ENCODE data around the gene CCDC81. TPM values are rescaled to one million over a fixed set of nuclear protein-coding genes. Genes with fewer than 3 reads are reported as not detected.
A peak's percentile ranks its signal among the peaks of the same experiment; 100 is the strongest.
"Not testable (repeated sequence)": the region's sequence is repeated elsewhere in the genome, so short reads cannot be mapped to it uniquely, and the experiment has no call there.

The CCDC81 gene
- under 1 TPM in 3 of 4 donors, not detected in 1; 0.13 to 0.41 (median 0.22) TPM for polyA plus RNA-seq
- long read RNA-seq, donor 1 = 0 reads
- long read RNA-seq, donor 2 = 0 reads
- long read RNA-seq, donor 3 = 0 reads
- long read RNA-seq, donor 4 = 0 reads
- long read RNA-seq, donor 5 = 0 reads
- long read RNA-seq, donor 6 = 0 reads
- long read RNA-seq, donor 7 = 0 reads
- long read RNA-seq, donor 8 = 0 reads
- long read RNA-seq, donor 9 = 0 reads
- long read RNA-seq, donor 10 = 0 reads

GRCh38 chr11:86374586-86374985 is at the start of gene CCDC81:
CCDC81 (plus strand) TSS chr11:86374887; CDS start chr11:86375164, 277 bp downstream.
- Histone ChIP-seq H3K9me3 (ENCODE audit: control insufficient read depth in 2 of 2, insufficient read depth in 1 of 2, low read depth in 1 of 2, low read length in 1 of 2) (peaks cover 0 to 3% of the 10 kb centered on the region in 2 donors), H3K36me3 (ENCODE audit: control insufficient read depth in 3 of 3, insufficient read depth in 2 of 3, low read depth in 1 of 3, low read length in 3 of 3) (no peaks in the 10 kb centered on the region), H3K4me3 (ENCODE audit: low read depth in 1 of 3, low read length in 3 of 3) (peak within 1 kb of the TSS in 1 of 3 donors; percentile 10), H3K4me1 (ENCODE audit: control insufficient read depth in 3 of 3, insufficient read depth in 2 of 3, low read depth in 1 of 3, low read length in 2 of 3) (peaks cover 0 to 5% (median 0%) of the 10 kb centered on the region in 3 donors), H3K27ac (ENCODE audit: low read depth in 1 of 3, low read length in 2 of 3) (no peak within 1 kb of the TSS), H3K27me3 (ENCODE audit: control insufficient read depth in 3 of 3, insufficient read depth in 3 of 3, low read length in 3 of 3) (peaks cover 0 to 7% (median 0%) of the 10 kb centered on the region in 3 donors)
- FAIRE-seq = no peak
- peak in 1 of 2 donors; percentile 38 for DNase-seq
- 13 to 22% (median 15%) methylated on average over 25 of the region's 25 CpGs for WGBS, 3 donors

- Histone ChIP-seq H3K36me3 (ENCODE audit: control insufficient read depth in 3 of 3, insufficient read depth in 2 of 3, low read depth in 1 of 3, low read length in 3 of 3) (peaks cover 0 to 21% (median 7%) of the 10 kb centered on the region in 3 donors), H3K27ac (ENCODE audit: low read depth in 1 of 3, low read length in 2 of 3) (no peak overlapping the region), H3K4me1 (ENCODE audit: control insufficient read depth in 3 of 3, insufficient read depth in 2 of 3, low read depth in 1 of 3, low read length in 2 of 3) (no peaks in the 10 kb centered on the region), H3K9me3 (ENCODE audit: control insufficient read depth in 2 of 2, insufficient read depth in 1 of 2, low read depth in 1 of 2, low read length in 1 of 2) (peaks cover 0 to 3% of the 10 kb centered on the region in 2 donors), H3K4me3 (ENCODE audit: low read depth in 1 of 3, low read length in 3 of 3) (no peak overlapping the region), H3K27me3 (ENCODE audit: control insufficient read depth in 3 of 3, insufficient read depth in 3 of 3, low read length in 3 of 3) (no peaks in the 10 kb centered on the region)
- FAIRE-seq = no peak
- WGBS, 3 donors = 95 to 99% (median 97%) methylated on average over 6 of the region's 6 CpGs
- DNase-seq = no peak
These were observed 39.4 kb upstream of the CCDC81 start for GRCh38 chr11:86335131-86335767.

DNA sequence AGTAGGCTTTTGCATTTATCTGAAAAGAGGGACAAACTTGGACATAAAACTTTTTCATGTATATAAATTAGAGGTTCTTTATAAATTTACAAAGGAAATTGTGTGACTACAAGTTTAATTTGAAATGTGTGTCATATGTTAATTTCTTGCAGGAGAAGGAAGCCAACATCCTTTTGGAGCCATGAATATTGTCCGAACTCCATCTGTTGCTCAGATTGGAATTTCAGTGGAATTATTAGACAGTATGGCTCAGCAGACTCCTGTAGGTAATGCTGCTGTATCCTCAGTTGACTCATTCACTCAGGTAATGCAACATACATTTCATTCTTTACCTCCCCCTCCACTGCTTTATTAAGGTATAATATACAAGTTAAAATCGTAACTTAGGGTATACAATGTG is 37.5 kb upstream of the CCDC81 start:
- no peaks in the 10 kb centered on the region for H3K27me3 ChIP-seq (ENCODE audit: control insufficient read depth in 3 of 3, insufficient read depth in 3 of 3, low read length in 3 of 3)
- peaks cover 0 to 3% of the 10 kb centered on the region in 2 donors for H3K9me3 ChIP-seq (ENCODE audit: control insufficient read depth in 2 of 2, insufficient read depth in 1 of 2, low read depth in 1 of 2, low read length in 1 of 2)
- H3K4me3 ChIP-seq (ENCODE audit: low read depth in 1 of 3, low read length in 3 of 3) = no peak overlapping the region
- peaks cover 0 to 15% (median 7%) of the 10 kb centered on the region in 3 donors for H3K36me3 ChIP-seq (ENCODE audit: control insufficient read depth in 3 of 3, insufficient read depth in 2 of 3, low read depth in 1 of 3, low read length in 3 of 3)
- no peaks in the 10 kb centered on the region for H3K4me1 ChIP-seq (ENCODE audit: control insufficient read depth in 3 of 3, insufficient read depth in 2 of 3, low read depth in 1 of 3, low read length in 2 of 3)
- DNase-seq = no peak
- no peak overlapping the region for H3K27ac ChIP-seq (ENCODE audit: low read depth in 1 of 3, low read length in 2 of 3)
- FAIRE-seq = no peak
- 95 to 100% (median 98%) methylated on average over 2 of the region's 2 CpGs for WGBS, 3 donors

- H3K9me3 ChIP-seq (ENCODE audit: control insufficient read depth in 2 of 2, insufficient read depth in 1 of 2, low read depth in 1 of 2, low read length in 1 of 2) = no peaks in the 10 kb centered on the region
- H3K27ac ChIP-seq (ENCODE audit: low read depth in 1 of 3, low read length in 2 of 3) = no peak overlapping the region
- WGBS, 3 donors = 91 to 97% (median 96%) methylated on average over 3 of the region's 3 CpGs
- no peaks in the 10 kb centered on the region for H3K4me1 ChIP-seq (ENCODE audit: control insufficient read depth in 3 of 3, insufficient read depth in 2 of 3, low read depth in 1 of 3, low read length in 2 of 3)
- DNase-seq = no peak
- no peak for FAIRE-seq
- H3K36me3 ChIP-seq (ENCODE audit: control insufficient read depth in 3 of 3, insufficient read depth in 2 of 3, low read depth in 1 of 3, low read length in 3 of 3) = peaks cover 0 to 12% (median 4%) of the 10 kb centered on the region in 3 donors
- no peak overlapping the region for H3K4me3 ChIP-seq (ENCODE audit: low read depth in 1 of 3, low read length in 3 of 3)
- no peaks in the 10 kb centered on the region for H3K27me3 ChIP-seq (ENCODE audit: control insufficient read depth in 3 of 3, insufficient read depth in 3 of 3, low read length in 3 of 3)
These were observed 33.3 kb upstream of the CCDC81 start for GRCh38 chr11:86341382-86341781.

DNA sequence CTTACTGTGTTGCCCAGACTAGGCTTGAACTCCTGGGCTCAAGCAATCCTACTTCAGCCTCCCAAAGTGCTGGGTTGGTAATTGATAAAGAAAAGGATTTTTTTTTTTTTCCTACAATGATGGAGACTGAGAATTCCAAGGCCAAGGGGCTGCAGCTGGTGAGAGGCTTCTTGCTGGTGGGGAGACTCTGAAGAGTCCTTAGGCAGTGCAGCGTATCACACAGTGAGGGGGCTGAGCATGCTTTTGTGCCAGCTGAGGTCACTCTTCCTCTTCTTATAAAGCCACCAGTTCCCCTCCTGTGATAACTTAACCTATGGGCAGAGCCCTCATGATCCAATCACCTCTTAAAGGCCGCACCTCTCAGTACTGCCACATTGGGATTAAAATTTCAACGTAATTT is 28.2 kb upstream of the CCDC81 start:
- Histone ChIP-seq H3K9me3 (ENCODE audit: control insufficient read depth in 2 of 2, insufficient read depth in 1 of 2, low read depth in 1 of 2, low read length in 1 of 2) (no peaks in the 10 kb centered on the region), H3K27me3 (ENCODE audit: control insufficient read depth in 3 of 3, insufficient read depth in 3 of 3, low read length in 3 of 3) (no peaks in the 10 kb centered on the region), H3K27ac (ENCODE audit: low read depth in 1 of 3, low read length in 2 of 3) (no peak overlapping the region), H3K36me3 (ENCODE audit: control insufficient read depth in 3 of 3, insufficient read depth in 2 of 3, low read depth in 1 of 3, low read length in 3 of 3) (peaks cover 0 to 5% (median 2%) of the 10 kb centered on the region in 3 donors), H3K4me1 (ENCODE audit: control insufficient read depth in 3 of 3, insufficient read depth in 2 of 3, low read depth in 1 of 3, low read length in 2 of 3) (no peaks in the 10 kb centered on the region), H3K4me3 (ENCODE audit: low read depth in 1 of 3, low read length in 3 of 3) (no peak overlapping the region)
- DNase-seq = no peak
- FAIRE-seq = no peak
- WGBS, 3 donors = 92 to 94% (median 93%) methylated on average over 3 of the region's 3 CpGs

DNA sequence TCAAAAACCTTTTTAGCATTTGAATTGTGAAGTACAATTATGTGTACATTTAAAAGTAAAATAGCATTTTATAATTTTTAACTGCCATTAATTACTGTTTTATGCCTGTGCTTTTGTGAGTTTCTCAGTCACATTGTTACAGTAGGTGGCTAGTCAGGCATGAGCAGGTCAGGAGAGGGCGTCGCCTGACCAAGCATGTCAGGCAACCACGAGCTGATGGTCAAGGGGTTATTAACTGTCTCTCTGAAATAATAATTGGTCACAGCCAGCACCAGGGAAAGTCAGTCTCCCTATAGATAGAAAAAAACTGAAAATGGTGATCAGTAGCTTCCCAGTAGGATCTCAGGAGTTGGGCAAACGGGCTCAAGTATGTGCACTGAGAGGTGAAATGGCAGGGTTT is 19.4 kb upstream of the CCDC81 start:
- DNase-seq (no peak), FAIRE-seq (no peak)
- 72 to 75% (median 73%) methylated on average over 4 of the region's 4 CpGs for WGBS, 3 donors
- Histone ChIP-seq H3K4me1 (ENCODE audit: control insufficient read depth in 3 of 3, insufficient read depth in 2 of 3, low read depth in 1 of 3, low read length in 2 of 3) (no peaks in the 10 kb centered on the region), H3K27me3 (ENCODE audit: control insufficient read depth in 3 of 3, insufficient read depth in 3 of 3, low read length in 3 of 3) (no peaks in the 10 kb centered on the region), H3K27ac (ENCODE audit: low read depth in 1 of 3, low read length in 2 of 3) (no peak overlapping the region), H3K9me3 (ENCODE audit: control insufficient read depth in 2 of 2, insufficient read depth in 1 of 2, low read depth in 1 of 2, low read length in 1 of 2) (no peaks in the 10 kb centered on the region), H3K4me3 (ENCODE audit: low read depth in 1 of 3, low read length in 3 of 3) (no peak overlapping the region), H3K36me3 (ENCODE audit: control insufficient read depth in 3 of 3, insufficient read depth in 2 of 3, low read depth in 1 of 3, low read length in 3 of 3) (no peaks in the 10 kb centered on the region)

DNA sequence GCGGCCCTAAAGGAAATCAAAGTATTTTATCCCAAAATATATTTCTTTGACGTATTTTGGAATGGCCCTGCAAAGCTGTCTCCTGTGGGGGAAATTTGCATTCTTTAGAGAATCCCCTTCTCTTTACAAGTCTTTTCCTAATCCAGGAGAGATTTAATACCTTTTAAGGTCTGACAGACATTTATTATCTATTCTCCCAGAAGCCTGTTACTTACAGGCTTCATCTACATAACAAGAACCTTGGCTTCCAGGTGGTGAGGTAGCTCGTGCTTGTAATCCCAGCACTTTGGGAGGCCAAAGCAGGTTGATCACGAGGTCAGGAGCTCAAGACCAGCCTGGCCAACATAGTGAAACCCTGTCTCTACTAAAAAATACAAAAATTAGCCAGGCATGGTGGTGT is 17.3 kb upstream of the CCDC81 start:
- not testable (repeated sequence) for H3K4me1 ChIP-seq (ENCODE audit: control insufficient read depth in 3 of 3, insufficient read depth in 2 of 3, low read depth in 1 of 3, low read length in 2 of 3); H3K27me3 ChIP-seq (ENCODE audit: control insufficient read depth in 3 of 3, insufficient read depth in 3 of 3, low read length in 3 of 3); DNase-seq; H3K9me3 ChIP-seq (ENCODE audit: control insufficient read depth in 2 of 2, insufficient read depth in 1 of 2, low read depth in 1 of 2, low read length in 1 of 2); FAIRE-seq; H3K4me3 ChIP-seq (ENCODE audit: low read depth in 1 of 3, low read length in 3 of 3); H3K27ac ChIP-seq (ENCODE audit: low read depth in 1 of 3, low read length in 2 of 3); H3K36me3 ChIP-seq (ENCODE audit: control insufficient read depth in 3 of 3, insufficient read depth in 2 of 3, low read depth in 1 of 3, low read length in 3 of 3)
- 73 to 83% (median 82%) methylated on average over 4 of the region's 4 CpGs for WGBS, 3 donors

DNA sequence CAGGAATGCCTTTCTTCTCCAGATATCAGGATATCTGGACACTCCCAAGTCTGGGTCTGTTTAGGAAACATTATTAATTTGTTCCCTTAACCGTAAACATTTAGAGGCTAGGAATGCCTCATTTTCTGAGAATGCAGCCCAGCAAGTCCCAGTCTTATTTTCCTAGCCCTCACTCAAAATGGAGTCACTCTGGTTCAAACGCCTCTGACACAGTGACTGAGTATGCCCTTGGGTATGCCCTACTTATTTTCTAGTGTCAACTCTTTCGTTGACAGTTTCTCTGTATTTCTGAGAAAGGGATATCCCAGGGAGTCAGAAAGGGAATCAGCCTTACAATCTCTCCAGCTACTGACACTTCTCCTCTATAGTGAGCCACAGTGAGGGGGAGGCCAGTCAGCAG is 16.0 kb upstream of the CCDC81 start:
- no peaks in the 10 kb centered on the region for H3K9me3 ChIP-seq (ENCODE audit: control insufficient read depth in 2 of 2, insufficient read depth in 1 of 2, low read depth in 1 of 2, low read length in 1 of 2)
- WGBS, 3 donors = 82 to 93% (median 89%) methylated on average over 3 of the region's 3 CpGs
- DNase-seq = no peak
- no peak for FAIRE-seq
- H3K4me1 ChIP-seq (ENCODE audit: control insufficient read depth in 3 of 3, insufficient read depth in 2 of 3, low read depth in 1 of 3, low read length in 2 of 3) = no peaks in the 10 kb centered on the region
- no peak overlapping the region for H3K4me3 ChIP-seq (ENCODE audit: low read depth in 1 of 3, low read length in 3 of 3)
- H3K27ac ChIP-seq (ENCODE audit: low read depth in 1 of 3, low read length in 2 of 3) = no peak overlapping the region
- no peaks in the 10 kb centered on the region for H3K36me3 ChIP-seq (ENCODE audit: control insufficient read depth in 3 of 3, insufficient read depth in 2 of 3, low read depth in 1 of 3, low read length in 3 of 3)
- no peaks in the 10 kb centered on the region for H3K27me3 ChIP-seq (ENCODE audit: control insufficient read depth in 3 of 3, insufficient read depth in 3 of 3, low read length in 3 of 3)

All from small intestine (tissue), 16 donors.